ENCODE measurements around the gene SLFN12. TPM values are rescaled to one million over a fixed set of nuclear protein-coding genes. Genes with fewer than 3 reads are reported as not detected.

SLFN12 gene
- total and polyA plus RNA-seq, 10 of the 15 experiments (the other 5 are each of a cell fraction or from before 2014, with no cell fraction given), result 8.7 to 18.5 (median 13.4) TPM

GRCh38 chr17:35373984-35374765 lies 58.1 kb downstream of the SLFN12 start:
- H3K36me3 ChIP-seq (ENCODE audit: control insufficient read depth in 2 of 2, insufficient read depth in 2 of 2, low read length in 1 of 2), result no peaks in the 10 kb centered on the region
- H3K4me1 ChIP-seq (ENCODE audit: control insufficient read depth, insufficient read depth, low read length), result peaks cover 3% of the 10 kb centered on the region; the same call in 1 of the 2 replicates
- in situ Hi-C loops (cut with MboI) (loop anchor here (5.0 kb wide), 1 partner anchor 163 kb away; the partner anchor contains the start of gene SLFN12L), intact Hi-C loops (cut with micrococcal nuclease; ENCODE audit: unreplicated experiment) (loop anchor here (1.0 kb wide), 1 partner anchor 74 kb away; the partner anchor contains the start of gene SLFN13)
- H3K27ac ChIP-seq (ENCODE audit: control insufficient read depth, insufficient read depth), result no peak overlapping the region; the same call in 1 of the 2 replicates
- H3K27me3 ChIP-seq (replicated peaks in 1 of 2; ENCODE audit: control insufficient read depth in 2 of 2, insufficient read depth in 2 of 2, low read length in 1 of 2), result peaks cover 0 to 9% of the 10 kb centered on the region in 2 experiments; a peak in 3 of 4 replicates
- H4K20me1 ChIP-seq (ENCODE audit: control insufficient read depth, insufficient read depth), result no peaks in the 10 kb centered on the region
- SMC1A ChIA-PET (ENCODE audit: uncharacterized antibody, unreplicated experiment), result interaction anchor here (1.1 to 3.6 kb wide), 8 partner anchors 10 to 164 kb away, joined by 3 to 13 read pairs (median 5); partner anchors contain the start of genes SLFN12 and SLFN13
- DNase-seq (ENCODE audit: low read depth, low spot score), result no peak
- BruUV-seq (replicated peaks), result TSS peak; percentile 93
- peaks cover 1% of the 10 kb centered on the region; the same call in 1 of the 3 replicates for H3K9me3 ChIP-seq (replicated peaks; ENCODE audit: control insufficient read depth, insufficient read depth, low read length)
- FAIRE-seq, result no peak
- peak overlapping the region; percentile 70 for H3K4me3 ChIP-seq
- peak; percentile 74 for ATAC-seq
- RAD21 ChIA-PET (ENCODE audit: unreplicated experiment), result interaction anchor here (0.6 to 3.5 kb wide), 10 partner anchors 30 to 173 kb away, joined by 3 to 19 read pairs (median 5); partner anchors contain the start of gene SLFN13
- CTCF ChIA-PET, result interaction anchor here (0.8 to 1.9 kb wide), 7 partner anchors 62 to 975 kb away, joined by 3 to 10 read pairs (median 3); partner anchors contain the start of gene SLFN12L
- WGBS (ENCODE audit: insufficient coverage, insufficient replicate concordance, low lambda C conversion rate, missing lambda C conversion rate), result 2% methylated on average over 47 of the region's 47 CpGs
- H3K4me2 ChIP-seq (ENCODE audit: control insufficient read depth, insufficient read depth), result peak overlapping the region; percentile 95
- no peaks in the 10 kb centered on the region for H3K79me2 ChIP-seq (ENCODE audit: control insufficient read depth, insufficient read depth, low read length)
- POLR2A ChIA-PET, result interaction anchor here (1.0 to 1.5 kb wide), 7 partner anchors 15 to 164 kb away, joined by 4 to 11 read pairs (median 5); partner anchors contain the start of gene SLFN13
- H3K9ac ChIP-seq (ENCODE audit: control insufficient read depth, insufficient read depth, low read length), result peak overlapping the region; percentile 21; the same call in 1 of the 2 replicates
- H2AFZ ChIP-seq (ENCODE audit: control insufficient read depth, low read depth, low read length), result peak overlapping the region; percentile 72
- TF ChIP-seq BMI1 (IDR thresholded peaks at IDR 0.05; ENCODE audit: borderline replicate concordance) (peak; percentile 59; the same call in 1 of the 2 replicates), EZH2 (IDR thresholded peaks at IDR 0.05; ENCODE audit: borderline replicate concordance, control insufficient read depth, low read depth, low read length) (no peak), RCOR1 (conservative IDR thresholded peaks at IDR 0.05; ENCODE audit: low read depth, low read length) (no peak), FOXM1 (IDR thresholded peaks at IDR 0.05; ENCODE audit: low read depth, low read length) (no peak), USF1 (IDR thresholded peaks at IDR 0.05; ENCODE audit: borderline replicate concordance, extremely low read length, insufficient read depth, low read depth, low read length) (no peak), ZNF384 (IDR thresholded peaks at IDR 0.05; ENCODE audit: borderline replicate concordance, low read depth, low read length) (peak; percentile 73), CREB1 (IDR thresholded peaks at IDR 0.05; ENCODE audit: low read depth) (peak; percentile 43; the same call in 1 of the 2 replicates), MTA3 (IDR thresholded peaks at IDR 0.05; ENCODE audit: borderline replicate concordance, low read length) (no peak), DPF2 (IDR thresholded peaks at IDR 0.05) (peak; percentile 17; the same call in 1 of the 2 replicates), NFXL1 (IDR thresholded peaks at IDR 0.05; ENCODE audit: borderline replicate concordance) (no peak), HDAC2 (IDR thresholded peaks at IDR 0.05) (no peak), BHLHE40 (IDR thresholded peaks at IDR 0.05; ENCODE audit: borderline replicate concordance in 1 of 2, low read depth in 2 of 2, low read length in 1 of 2) (0 out of 4 replicates have a peak, but pooled peaks of 1 of the 2 experiments have one; percentile 10), SUZ12 (IDR thresholded peaks at IDR 0.05; ENCODE audit: unreplicated experiment) (no peak), JUND (IDR thresholded peaks at IDR 0.05; ENCODE audit: low read depth, low read length) (no peak), RUNX3 (IDR thresholded peaks at IDR 0.05; ENCODE audit: low read length) (no peak; the same call in 1 of the 2 replicates), KAT2A (conservative IDR thresholded peaks at IDR 0.05; ENCODE audit: control insufficient read depth, low read depth, low read length) (no peak), MLLT1 (IDR thresholded peaks at IDR 0.05) (peak; percentile 62; the same call in 1 of the 2 replicates), LARP7 (IDR thresholded peaks at IDR 0.05) (peak; percentile 27; the same call in 1 of the 2 replicates), ZNF217 (IDR thresholded peaks at IDR 0.05) (no peak), CHD2 (IDR thresholded peaks at IDR 0.05; ENCODE audit: borderline replicate concordance, low read depth, low read length) (no peak)
